WTC11 (cell line): ENCODE measurements around the gene NFE2L3. TPM values are rescaled to one million over a fixed set of nuclear protein-coding genes. Genes with fewer than 3 reads are reported as not detected.

Experiments used
- ATAC-seq: fragments of 200-7000 bp; cut with Tn5 transposase; 2 replicates; pipeline ENCODE4 v1.10.0; 2021; ENCODE audit warnings: mild to moderate bottlenecking, moderate library complexity
- CTCF ChIA-PET: fragments of 300-600 bp; sonication (Branson Sonifier 250); formaldehyde crosslinking; loops from one replicate; lab custom pipeline; 2021; ENCODE audit warnings: antibody characterized with exemption; lab: Charles Lee
- POLR2A ChIA-PET: fragments of 350-600 bp; sonication (Branson Sonifier 250); formaldehyde crosslinking; loops from one replicate; lab custom pipeline; 2021; ENCODE audit warnings: antibody characterized with exemption; lab: Charles Lee
- DNase-seq: peaks from one replicate; pipeline ENCODE4 v3.0.0; 2021; ENCODE audit warnings: low spot score
- H3K27ac Mint-ChIP-seq: 2 replicates; pipeline ENCODE4 v1.8.0; 2021; ENCODE audit warnings: mixed read lengths
- H3K27me3 Mint-ChIP-seq: 2 replicates; pipeline ENCODE4 v1.8.0; 2021; ENCODE audit warnings: low read depth, mild to moderate bottlenecking, moderate library complexity, mixed read lengths
- H3K36me3 Mint-ChIP-seq: 2 replicates; pipeline ENCODE4 v1.8.0; 2021; ENCODE audit warnings: mixed read lengths
- H3K4me1 Mint-ChIP-seq: 2 replicates; pipeline ENCODE4 v1.8.0; 2022; ENCODE audit warnings: mixed read lengths
- H3K4me3 Mint-ChIP-seq: 2 replicates; pipeline ENCODE4 v1.8.0; 2021; ENCODE audit warnings: mild to moderate bottlenecking, moderate library complexity, mixed read lengths
- H3K9me3 Mint-ChIP-seq: 2 replicates; pipeline ENCODE4 v1.8.0; 2021; ENCODE audit warnings: mixed read lengths
- CBFB ChIP-seq: sonication (generic); formaldehyde crosslinking; IDR thresholded peaks from 2 replicates; pipeline ENCODE4 v1.8.1; 2022; ENCODE audit warnings: mild to moderate bottlenecking, low read depth, missing genetic modification reagents
- CTCF ChIP-seq: fragments of 200-600 bp; IDR thresholded peaks from 2 replicates; pipeline ENCODE4 v1.8.0; 2022; ENCODE audit warnings: antibody characterized with exemption
- ERG ChIP-seq: fragments of 250-450 bp; sonication (Bioruptor Pico); IDR thresholded peaks from 2 replicates; pipeline ENCODE4 v1.8.0; 2021; ENCODE audit warnings: mild to moderate bottlenecking
- IRF2 ChIP-seq: sonication (generic); formaldehyde crosslinking; IDR thresholded peaks from 2 replicates; pipeline ENCODE4 v1.8.0; 2022; ENCODE audit warnings: low read depth, missing genetic modification reagents, borderline replicate concordance
- MXD4 ChIP-seq: fragments of 250-450 bp; sonication (Bioruptor Pico); IDR thresholded peaks from 2 replicates; pipeline ENCODE4 v1.8.0; 2021; ENCODE audit warnings: mild to moderate bottlenecking, moderate library complexity, borderline replicate concordance
- NFATC4 ChIP-seq: fragments of 250-450 bp; sonication (Bioruptor Pico); IDR thresholded peaks from 2 replicates; pipeline ENCODE4 v1.9.0; 2021; ENCODE audit warnings: mild to moderate bottlenecking
- NFYB ChIP-seq: sonication (generic); formaldehyde crosslinking; conservative IDR thresholded peaks from 2 replicates; pipeline ENCODE4 v1.8.0; 2022; ENCODE audit warnings: low read depth, missing genetic modification reagents
- NR1H2 ChIP-seq: sonication (generic); formaldehyde crosslinking; IDR thresholded peaks from 2 replicates; pipeline ENCODE4 v1.9.0; 2021; ENCODE audit warnings: mild to moderate bottlenecking, moderate library complexity, missing genetic modification reagents
- OVOL2 ChIP-seq: fragments of 250-450 bp; sonication (Bioruptor Pico); IDR thresholded peaks from 2 replicates; pipeline ENCODE4 v1.9.0; 2021; ENCODE audit warnings: mild to moderate bottlenecking, borderline replicate concordance
- STAT6 ChIP-seq: sonication (generic); formaldehyde crosslinking; conservative IDR thresholded peaks from 2 replicates; pipeline ENCODE4 v1.8.1; 2023; ENCODE audit warnings: mild to moderate bottlenecking, low read depth, missing genetic modification reagents, moderate library complexity
- TCF7 ChIP-seq: sonication (generic); formaldehyde crosslinking; IDR thresholded peaks from 2 replicates; pipeline ENCODE4 v1.8.0; 2022; ENCODE audit warnings: mild to moderate bottlenecking, low read depth, missing genetic modification reagents, moderate library complexity
- ZNF121 ChIP-seq: sonication (generic); formaldehyde crosslinking; IDR thresholded peaks from 2 replicates; pipeline ENCODE4 v1.8.0; 2023; ENCODE audit warnings: missing genetic modification reagents
- ZNF416 ChIP-seq: fragments of 250-450 bp; sonication (Bioruptor Pico); IDR thresholded peaks from 2 replicates; pipeline ENCODE4 v1.9.0; 2021; ENCODE audit warnings: mild to moderate bottlenecking, inconsistent platforms
- ZNF671 ChIP-seq: fragments of 250-450 bp; sonication (Bioruptor Pico); IDR thresholded peaks from 2 replicates; pipeline ENCODE4 v1.8.0; 2021; ENCODE audit warnings: mild to moderate bottlenecking
- total RNA-seq: library from RNA; stranded (reverse); gene quantifications from 3 replicates; pipeline ENCODE4 v1.2.3, GENCODE V29; 2021
- TF ChIP-seq, protein P1 (sequence below): sonication (generic); formaldehyde crosslinking; IDR thresholded peaks from 2 replicates; pipeline ENCODE4 v1.8.1; 2022; ENCODE audit warnings: missing genetic modification reagents, borderline replicate concordance
- TF ChIP-seq, protein P2 (sequence below): fragments of 250-450 bp; sonication (Bioruptor Pico); IDR thresholded peaks from 2 replicates; pipeline ENCODE4 v1.9.0; 2021; ENCODE audit warnings: mild to moderate bottlenecking
- TF ChIP-seq, protein P3 (sequence below): sonication (generic); formaldehyde crosslinking; IDR thresholded peaks from 2 replicates; pipeline ENCODE4 v1.8.1; 2022; ENCODE audit warnings: mild to moderate bottlenecking, missing genetic modification reagents, moderate library complexity, borderline replicate concordance
- TF ChIP-seq, protein P4 (sequence below): fragments of 250-450 bp; sonication (Bioruptor Pico); conservative IDR thresholded peaks from 2 replicates; pipeline ENCODE4 v1.9.0; 2021; ENCODE audit warnings: mild to moderate bottlenecking

The NFE2L3 gene
- total RNA-seq, 1 experiment from 2014 or later, result 66.8 TPM

- peak overlapping the region; percentile 100 for H3K4me3 Mint-ChIP-seq
- no peak for ATAC-seq
- CTCF ChIA-PET, result interaction anchor here (0.6 to 1.0 kb wide), 2 partner anchors 43 to 303 kb away, joined by 3 to 4 read pairs; partner anchors contain the start of gene NFE2L3
- H3K36me3 Mint-ChIP-seq, result peaks cover 94% of the 10 kb centered on the region
- POLR2A ChIA-PET, result interaction anchor here (0.9 kb wide), 1 partner anchor 14 kb away, joined by 3 read pairs; no protein-coding TSS in a partner anchor
- TF ChIP-seq, protein P1, sequence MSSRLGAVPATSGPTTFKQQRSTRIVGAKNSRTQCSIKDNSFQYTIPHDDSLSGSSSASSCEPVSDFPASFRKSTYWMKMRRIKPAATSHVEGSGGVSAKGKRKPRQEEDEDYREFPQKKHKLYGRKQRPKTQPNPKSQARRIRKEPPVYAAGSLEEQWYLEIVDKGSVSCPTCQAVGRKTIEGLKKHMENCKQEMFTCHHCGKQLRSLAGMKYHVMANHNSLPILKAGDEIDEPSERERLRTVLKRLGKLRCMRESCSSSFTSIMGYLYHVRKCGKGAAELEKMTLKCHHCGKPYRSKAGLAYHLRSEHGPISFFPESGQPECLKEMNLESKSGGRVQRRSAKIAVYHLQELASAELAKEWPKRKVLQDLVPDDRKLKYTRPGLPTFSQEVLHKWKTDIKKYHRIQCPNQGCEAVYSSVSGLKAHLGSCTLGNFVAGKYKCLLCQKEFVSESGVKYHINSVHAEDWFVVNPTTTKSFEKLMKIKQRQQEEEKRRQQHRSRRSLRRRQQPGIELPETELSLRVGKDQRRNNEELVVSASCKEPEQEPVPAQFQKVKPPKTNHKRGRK (CRISPR knock-in tag), result no peak
- TF ChIP-seq MXD4 (CRISPR knock-in tag) (no peak), NFYB (CRISPR knock-in tag) (no peak), NFATC4 (CRISPR knock-in tag) (peak; percentile 73; the same call in 1 of the 2 replicates), IRF2 (CRISPR knock-in tag) (no peak), ZNF416 (CRISPR knock-in tag) (peak; percentile 61; the same call in 1 of the 2 replicates), TCF7 (no peak), STAT6 (CRISPR knock-in tag) (no peak), ZNF121 (CRISPR knock-in tag) (no peak), ERG (CRISPR knock-in tag) (no peak), NR1H2 (CRISPR knock-in tag) (no peak), OVOL2 (CRISPR knock-in tag) (no peak), CBFB (CRISPR knock-in tag) (no peak), CTCF (no peak), ZNF671 (CRISPR knock-in tag) (0 out of 2 replicates have a peak, but pooled peaks have one; percentile 46)
- TF ChIP-seq, protein P2, sequence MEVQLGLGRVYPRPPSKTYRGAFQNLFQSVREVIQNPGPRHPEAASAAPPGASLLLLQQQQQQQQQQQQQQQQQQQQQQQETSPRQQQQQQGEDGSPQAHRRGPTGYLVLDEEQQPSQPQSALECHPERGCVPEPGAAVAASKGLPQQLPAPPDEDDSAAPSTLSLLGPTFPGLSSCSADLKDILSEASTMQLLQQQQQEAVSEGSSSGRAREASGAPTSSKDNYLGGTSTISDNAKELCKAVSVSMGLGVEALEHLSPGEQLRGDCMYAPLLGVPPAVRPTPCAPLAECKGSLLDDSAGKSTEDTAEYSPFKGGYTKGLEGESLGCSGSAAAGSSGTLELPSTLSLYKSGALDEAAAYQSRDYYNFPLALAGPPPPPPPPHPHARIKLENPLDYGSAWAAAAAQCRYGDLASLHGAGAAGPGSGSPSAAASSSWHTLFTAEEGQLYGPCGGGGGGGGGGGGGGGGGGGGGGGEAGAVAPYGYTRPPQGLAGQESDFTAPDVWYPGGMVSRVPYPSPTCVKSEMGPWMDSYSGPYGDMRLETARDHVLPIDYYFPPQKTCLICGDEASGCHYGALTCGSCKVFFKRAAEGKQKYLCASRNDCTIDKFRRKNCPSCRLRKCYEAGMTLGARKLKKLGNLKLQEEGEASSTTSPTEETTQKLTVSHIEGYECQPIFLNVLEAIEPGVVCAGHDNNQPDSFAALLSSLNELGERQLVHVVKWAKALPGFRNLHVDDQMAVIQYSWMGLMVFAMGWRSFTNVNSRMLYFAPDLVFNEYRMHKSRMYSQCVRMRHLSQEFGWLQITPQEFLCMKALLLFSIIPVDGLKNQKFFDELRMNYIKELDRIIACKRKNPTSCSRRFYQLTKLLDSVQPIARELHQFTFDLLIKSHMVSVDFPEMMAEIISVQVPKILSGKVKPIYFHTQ, result peak; percentile 32; the same call in 1 of the 2 replicates
- TF ChIP-seq, protein P3, sequence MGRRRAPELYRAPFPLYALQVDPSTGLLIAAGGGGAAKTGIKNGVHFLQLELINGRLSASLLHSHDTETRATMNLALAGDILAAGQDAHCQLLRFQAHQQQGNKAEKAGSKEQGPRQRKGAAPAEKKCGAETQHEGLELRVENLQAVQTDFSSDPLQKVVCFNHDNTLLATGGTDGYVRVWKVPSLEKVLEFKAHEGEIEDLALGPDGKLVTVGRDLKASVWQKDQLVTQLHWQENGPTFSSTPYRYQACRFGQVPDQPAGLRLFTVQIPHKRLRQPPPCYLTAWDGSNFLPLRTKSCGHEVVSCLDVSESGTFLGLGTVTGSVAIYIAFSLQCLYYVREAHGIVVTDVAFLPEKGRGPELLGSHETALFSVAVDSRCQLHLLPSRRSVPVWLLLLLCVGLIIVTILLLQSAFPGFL (CRISPR knock-in tag), result no peak
- TF ChIP-seq, protein P4, sequence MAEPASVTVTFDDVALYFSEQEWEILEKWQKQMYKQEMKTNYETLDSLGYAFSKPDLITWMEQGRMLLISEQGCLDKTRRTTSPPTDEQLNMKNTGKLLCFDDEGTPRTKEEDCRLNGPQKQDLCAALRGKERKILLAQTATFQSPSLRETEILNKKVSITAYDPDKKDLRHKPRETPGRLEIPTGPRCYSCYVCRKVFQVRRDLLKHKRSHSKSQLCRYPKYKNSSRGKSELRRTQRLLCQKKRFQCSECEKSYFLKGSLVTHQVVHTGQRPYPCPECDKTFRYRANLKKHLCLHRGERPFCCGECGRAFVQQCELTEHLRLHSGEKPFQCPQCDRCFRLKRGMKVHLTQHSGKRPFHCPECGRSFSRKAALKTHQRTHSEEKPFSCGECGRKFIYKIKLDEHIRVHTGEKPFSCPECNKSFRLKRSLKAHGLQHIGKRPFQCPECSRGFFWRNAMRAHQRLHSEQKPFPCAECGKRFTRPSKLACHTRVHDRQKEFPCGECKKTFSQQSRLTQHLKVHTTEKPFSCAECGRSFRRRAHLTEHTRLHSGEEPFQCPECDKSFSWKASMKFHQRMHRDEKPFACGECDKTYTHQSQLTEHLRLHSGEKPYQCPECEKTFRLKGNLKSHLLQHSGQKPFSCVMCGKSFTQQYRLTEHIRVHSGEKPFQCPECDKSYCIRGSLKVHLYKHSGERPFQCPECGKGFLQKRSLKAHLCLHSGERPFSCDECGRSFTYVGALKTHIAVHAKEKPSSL (CRISPR knock-in tag), result peak; percentile 51; the same call in 1 of the 2 replicates
- DNase-seq, result no peak
- H3K27me3 Mint-ChIP-seq, result no peaks in the 10 kb centered on the region; the same call in 1 of the 2 replicates
- no peaks in the 10 kb centered on the region for H3K9me3 Mint-ChIP-seq
- peak overlapping the region; percentile 59 for H3K27ac Mint-ChIP-seq
- peaks cover 64% of the 10 kb centered on the region for H3K4me1 Mint-ChIP-seq
Observed at GRCh38 chr7:26195182-26195581, 43.2 kb downstream of the NFE2L3 start.
